Karpas-422 (cell line): ENCODE measurements around the gene BCAS3. TPM values are rescaled to one million over a fixed set of nuclear protein-coding genes. Genes with fewer than 3 reads are reported as not detected.

Source experiments
- DNase-seq: peaks from one replicate; pipeline ENCODE4 v3.0.0-alpha.2; 2015
- H2AFZ ChIP-seq: fragments of 200-600 bp; sonication (generic); 2 replicates; pipeline ENCODE4 v1.6.1; 2014; ENCODE audit warnings: antibody characterized with exemption, low read length, mixed read lengths
- H3K27ac ChIP-seq: fragments of 200-600 bp; sonication (generic); 2 replicates; pipeline ENCODE4 v1.5.1; 2014; ENCODE audit warnings: mild to moderate bottlenecking, low read length, moderate library complexity
- H3K27me3 ChIP-seq: fragments of 200-600 bp; sonication (generic); 2 replicates; pipeline ENCODE4 v1.6.1; 2014; ENCODE audit warnings: low read length, mixed read lengths
- H3K36me3 ChIP-seq: fragments of 200-600 bp; sonication (generic); 2 replicates; pipeline ENCODE4 v1.6.1; 2014; ENCODE audit warnings: low read length, mixed read lengths; ENCODE audit not compliant: insufficient read depth
- H3K4me1 ChIP-seq: fragments of 200-600 bp; sonication (generic); 2 replicates; pipeline ENCODE4 v1.6.1; 2014; ENCODE audit warnings: mild to moderate bottlenecking, low read length, mixed read lengths
- H3K4me2 ChIP-seq: fragments of 200-600 bp; sonication (generic); 2 replicates; pipeline ENCODE4 v1.6.1; 2014; ENCODE audit warnings: low read length, low read depth, mild to moderate bottlenecking; ENCODE audit not compliant: poor library complexity, severe bottlenecking
- H3K4me3 ChIP-seq: fragments of 200-600 bp; sonication (generic); 2 replicates; pipeline ENCODE4 v1.5.1; 2014; ENCODE audit warnings: mild to moderate bottlenecking, antibody characterized with exemption, low read length, mixed read lengths
- H3K79me2 ChIP-seq: fragments of 200-600 bp; sonication (generic); 2 replicates; pipeline ENCODE4 v1.6.1; 2014; ENCODE audit warnings: mild to moderate bottlenecking, low read length, mixed read lengths
- H3K9ac ChIP-seq: fragments of 200-600 bp; sonication (generic); 2 replicates; pipeline ENCODE4 v1.6.0; 2014; ENCODE audit warnings: low read length
- H3K9me2 ChIP-seq: fragments of 200-600 bp; sonication (generic), shearing (Covaris generic); replicated peaks from 2 replicates; pipeline ENCODE4 v1.6.0; 2014; ENCODE audit warnings: mild to moderate bottlenecking, low read length, moderate library complexity; ENCODE audit not compliant: insufficient read depth
- H3K9me3 ChIP-seq: fragments of 300-700, 200-600 bp; sonication (generic); 2 replicates; pipeline ENCODE4 v1.6.1; 2014; ENCODE audit warnings: low read length, mixed read lengths
- H4K20me1 ChIP-seq: fragments of 200-600 bp; sonication (generic); 2 replicates; pipeline ENCODE4 v1.6.1; 2014; ENCODE audit warnings: mild to moderate bottlenecking, antibody characterized with exemption, low read length, low read depth; ENCODE audit not compliant: insufficient read depth
- total RNA-seq: library from RNA; depleted of rRNA; stranded (reverse); fragments of >200 nt; shearing (Covaris generic); gene quantifications from 2 replicates; pipeline ENCODE4 v1.2.3, GENCODE V29; 2014; ENCODE audit warnings: low replicate concordance

BCAS3 gene
- total RNA-seq, 1 experiment from 2014 or later: 42.6 TPM

- no peak overlapping the region for H3K4me3 ChIP-seq
- no peaks in the 10 kb centered on the region for H3K27me3 ChIP-seq
- H3K9ac ChIP-seq: no peak overlapping the region
- no peak for DNase-seq
- H4K20me1 ChIP-seq: no peaks in the 10 kb centered on the region
- no peak overlapping the region for H3K4me2 ChIP-seq
- no peaks in the 10 kb centered on the region for H3K9me3 ChIP-seq
- no peaks in the 10 kb centered on the region for H3K79me2 ChIP-seq
- H3K36me3 ChIP-seq: no peaks in the 10 kb centered on the region
- H3K9me2 ChIP-seq: no peaks in the 10 kb centered on the region
- H3K27ac ChIP-seq: no peak overlapping the region
- no peak overlapping the region for H2AFZ ChIP-seq
- H3K4me1 ChIP-seq: no peaks in the 10 kb centered on the region
Observed at GRCh38 chr17:61385577-61386236, 708.1 kb downstream of the BCAS3 start.

DNA sequence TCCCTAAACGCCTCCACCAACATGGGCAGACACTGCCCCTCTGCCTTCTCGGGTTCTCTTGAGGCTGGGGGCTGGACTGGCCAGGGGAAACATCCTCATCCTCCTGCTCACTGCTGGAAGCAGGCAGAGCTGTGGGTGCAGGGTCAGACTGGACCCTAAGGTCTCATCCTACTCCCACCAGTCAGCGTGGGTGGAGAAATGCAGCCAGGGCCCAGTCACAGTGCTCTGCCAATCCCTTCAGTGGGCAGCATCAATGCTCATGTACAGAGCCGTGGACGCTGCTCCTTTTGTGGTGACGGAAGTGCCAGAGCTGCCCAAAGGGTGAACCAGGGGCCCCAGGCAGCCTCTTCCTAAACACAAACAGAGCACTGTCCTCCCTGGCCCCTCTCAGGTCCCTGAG, 708.6 kb downstream of the BCAS3 start:
- no peaks in the 10 kb centered on the region for H3K9me2 ChIP-seq
- H3K4me3 ChIP-seq: no peak overlapping the region
- no peaks in the 10 kb centered on the region for H3K79me2 ChIP-seq
- H3K4me2 ChIP-seq: no peak overlapping the region
- no peak overlapping the region for H3K27ac ChIP-seq
- no peaks in the 10 kb centered on the region for H3K4me1 ChIP-seq
- H3K9me3 ChIP-seq: no peaks in the 10 kb centered on the region
- DNase-seq: no peak
- no peaks in the 10 kb centered on the region for H3K36me3 ChIP-seq
- H2AFZ ChIP-seq: no peak overlapping the region
- no peaks in the 10 kb centered on the region for H4K20me1 ChIP-seq
- no peaks in the 10 kb centered on the region for H3K27me3 ChIP-seq
- no peak overlapping the region for H3K9ac ChIP-seq

DNA sequence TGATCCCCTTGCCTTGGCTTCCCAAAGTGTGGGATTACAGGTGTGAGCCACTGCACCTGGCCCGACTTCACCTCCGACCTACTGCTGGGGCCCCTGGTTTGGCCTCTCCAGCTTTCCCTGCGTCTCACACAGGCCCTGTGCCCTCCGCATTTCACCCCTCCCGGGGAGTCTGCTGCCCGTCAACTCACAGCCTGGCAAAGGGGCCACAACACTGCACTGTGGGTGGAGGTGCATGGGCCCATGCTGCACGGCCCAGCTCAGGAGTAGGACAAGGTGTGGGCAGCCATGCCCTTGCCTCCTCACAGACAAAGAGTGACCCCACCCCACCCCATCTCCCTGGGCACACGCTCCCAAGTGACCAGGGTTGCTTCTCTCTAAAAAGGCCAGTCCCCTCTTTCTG, 709.4 kb downstream of the BCAS3 start:
- H3K79me2 ChIP-seq: no peaks in the 10 kb centered on the region
- no peaks in the 10 kb centered on the region for H3K9me2 ChIP-seq
- H3K4me3 ChIP-seq: no peak overlapping the region
- H3K9me3 ChIP-seq: no peaks in the 10 kb centered on the region
- H3K36me3 ChIP-seq: no peaks in the 10 kb centered on the region
- no peaks in the 10 kb centered on the region for H3K27me3 ChIP-seq
- H3K9ac ChIP-seq: no peak overlapping the region
- no peak for DNase-seq
- no peaks in the 10 kb centered on the region for H3K4me1 ChIP-seq
- no peak overlapping the region for H2AFZ ChIP-seq
- H4K20me1 ChIP-seq: no peaks in the 10 kb centered on the region
- no peak overlapping the region for H3K27ac ChIP-seq
- no peak overlapping the region for H3K4me2 ChIP-seq

- Histone ChIP-seq H3K4me2 (no peak overlapping the region), H3K4me1 (no peaks in the 10 kb centered on the region)
Observed at GRCh38 chr17:61387511-61388305, 710.1 kb downstream of the BCAS3 start.

GRCh38 chr17:61388561-61389356, 711.1 kb downstream of the BCAS3 start:
- Histone ChIP-seq H3K36me3 (no peaks in the 10 kb centered on the region), H3K9ac (no peak overlapping the region), H2AFZ (no peak overlapping the region), H3K9me3 (no peaks in the 10 kb centered on the region), H3K27ac (no peak overlapping the region), H3K79me2 (no peaks in the 10 kb centered on the region), H3K4me3 (no peak overlapping the region), H3K27me3 (no peaks in the 10 kb centered on the region), H3K4me2 (no peak overlapping the region), H3K9me2 (no peaks in the 10 kb centered on the region), H4K20me1 (no peaks in the 10 kb centered on the region), H3K4me1 (no peaks in the 10 kb centered on the region)
- no peak for DNase-seq

More at GRCh38 chr17:61387511-61388305, 710.1 kb downstream of the BCAS3 start:
- H4K20me1 ChIP-seq: no peaks in the 10 kb centered on the region
- H3K4me3 ChIP-seq: no peak overlapping the region
- H3K9ac ChIP-seq: no peak overlapping the region
- no peak overlapping the region for H3K27ac ChIP-seq
- H2AFZ ChIP-seq: no peak overlapping the region
- no peaks in the 10 kb centered on the region for H3K9me2 ChIP-seq
- no peaks in the 10 kb centered on the region for H3K27me3 ChIP-seq
- H3K79me2 ChIP-seq: no peaks in the 10 kb centered on the region
- no peaks in the 10 kb centered on the region for H3K36me3 ChIP-seq
- no peak for DNase-seq
- H3K9me3 ChIP-seq: no peaks in the 10 kb centered on the region

- DNase-seq: peak; percentile 73
- H3K27ac ChIP-seq: no peak overlapping the region
- H3K79me2 ChIP-seq: no peaks in the 10 kb centered on the region
- no peak overlapping the region for H3K4me3 ChIP-seq
- no peak overlapping the region for H3K9ac ChIP-seq
- H3K27me3 ChIP-seq: no peaks in the 10 kb centered on the region
- H3K9me2 ChIP-seq: no peaks in the 10 kb centered on the region
- H3K36me3 ChIP-seq: no peaks in the 10 kb centered on the region
- no peak overlapping the region for H3K4me2 ChIP-seq
- no peaks in the 10 kb centered on the region for H3K4me1 ChIP-seq
- H3K9me3 ChIP-seq: no peaks in the 10 kb centered on the region
- no peaks in the 10 kb centered on the region for H4K20me1 ChIP-seq
- no peak overlapping the region for H2AFZ ChIP-seq
Observed at GRCh38 chr17:61389670-61390478, 712.2 kb downstream of the BCAS3 start.

- Histone ChIP-seq H3K79me2 (no peaks in the 10 kb centered on the region), H3K27me3 (no peaks in the 10 kb centered on the region), H3K36me3 (no peaks in the 10 kb centered on the region), H3K9me3 (no peaks in the 10 kb centered on the region), H3K4me2 (no peak overlapping the region), H3K4me1 (no peaks in the 10 kb centered on the region), H4K20me1 (no peaks in the 10 kb centered on the region), H3K27ac (no peak overlapping the region), H3K4me3 (no peak overlapping the region), H3K9ac (no peak overlapping the region), H2AFZ (no peak overlapping the region), H3K9me2 (no peaks in the 10 kb centered on the region)
- DNase-seq: no peak
Observed at GRCh38 chr17:61390479-61390791, 712.8 kb downstream of the BCAS3 start.
